Fibroblast of peridontal ligament (primary cell): Measurements from ENCODE around the gene MMP24.
"Not testable (repeated sequence)": the region's sequence is repeated elsewhere in the genome, so short reads cannot be mapped to it uniquely, and the experiment has no call there.

Experiments used
- DNase-seq: peaks from one replicate; pipeline ENCODE4 v3.0.0-alpha.2; 2010; ENCODE audit errors: extremely low read depth

Gene MMP24

GRCh38 chr20:35216541-35216940, 9.9 kb upstream of the MMP24 start:
- no peak for DNase-seq

- no peak for DNase-seq
Observed at GRCh38 chr20:35223941-35224340, 2.5 kb upstream of the MMP24 start.

- DNase-seq = no peak
Observed at GRCh38 chr20:35224536-35224935, 2.0 kb upstream of the MMP24 start.

- no peak for DNase-seq
Observed at GRCh38 chr20:35225319-35226125, 968 bp upstream of the MMP24 start.

- peak; percentile 29 for DNase-seq
Observed at GRCh38 chr20:35226884-35227681, 593 bp downstream of the MMP24 start.

GRCh38 chr20:35232575-35232974, 6.1 kb downstream of the MMP24 start:
- DNase-seq = peak; percentile 75

- no peak for DNase-seq
Observed at GRCh38 chr20:35235881-35236280, 9.4 kb downstream of the MMP24 start.

GRCh38 chr20:35237486-35237885, 11.0 kb downstream of the MMP24 start:
- DNase-seq = no peak

- DNase-seq = no peak
Observed at GRCh38 chr20:35238170-35238569, 11.7 kb downstream of the MMP24 start.

- DNase-seq = no peak
Observed at GRCh38 chr20:35238735-35239134, 12.2 kb downstream of the MMP24 start.

GRCh38 chr20:35240083-35240810, 13.8 kb downstream of the MMP24 start:
- no peak for DNase-seq

GRCh38 chr20:35240811-35241293, 14.4 kb downstream of the MMP24 start:
- no peak for DNase-seq

- DNase-seq = no peak
Observed at GRCh38 chr20:35243317-35243716, 16.8 kb downstream of the MMP24 start.

- DNase-seq = no peak
Observed at GRCh38 chr20:35243986-35244385, 17.5 kb downstream of the MMP24 start.

GRCh38 chr20:35246723-35247122, 20.2 kb downstream of the MMP24 start:
- no peak for DNase-seq

- DNase-seq = no peak
Observed at GRCh38 chr20:35248641-35249475, 22.4 kb downstream of the MMP24 start.

- no peak for DNase-seq
Observed at GRCh38 chr20:35251613-35251940, 25.1 kb downstream of the MMP24 start.

- no peak for DNase-seq
Observed at GRCh38 chr20:35252037-35252461, 25.6 kb downstream of the MMP24 start.

- not testable (repeated sequence) for DNase-seq
Observed at GRCh38 chr20:35252598-35252997, 26.1 kb downstream of the MMP24 start.

- DNase-seq = no peak
Observed at GRCh38 chr20:35253010-35253409, 26.5 kb downstream of the MMP24 start.

GRCh38 chr20:35254448-35254999, 28.0 kb downstream of the MMP24 start:
- no peak for DNase-seq
